ENCODE data around the gene CACNB2. TPM values are rescaled to one million over a fixed set of nuclear protein-coding genes. Genes with fewer than 3 reads are reported as not detected.

CACNB2 gene
- polyA plus RNA-seq, 1 of the 3 experiments (the other 2 are of a cell fraction) = 0.74 TPM

DNA sequence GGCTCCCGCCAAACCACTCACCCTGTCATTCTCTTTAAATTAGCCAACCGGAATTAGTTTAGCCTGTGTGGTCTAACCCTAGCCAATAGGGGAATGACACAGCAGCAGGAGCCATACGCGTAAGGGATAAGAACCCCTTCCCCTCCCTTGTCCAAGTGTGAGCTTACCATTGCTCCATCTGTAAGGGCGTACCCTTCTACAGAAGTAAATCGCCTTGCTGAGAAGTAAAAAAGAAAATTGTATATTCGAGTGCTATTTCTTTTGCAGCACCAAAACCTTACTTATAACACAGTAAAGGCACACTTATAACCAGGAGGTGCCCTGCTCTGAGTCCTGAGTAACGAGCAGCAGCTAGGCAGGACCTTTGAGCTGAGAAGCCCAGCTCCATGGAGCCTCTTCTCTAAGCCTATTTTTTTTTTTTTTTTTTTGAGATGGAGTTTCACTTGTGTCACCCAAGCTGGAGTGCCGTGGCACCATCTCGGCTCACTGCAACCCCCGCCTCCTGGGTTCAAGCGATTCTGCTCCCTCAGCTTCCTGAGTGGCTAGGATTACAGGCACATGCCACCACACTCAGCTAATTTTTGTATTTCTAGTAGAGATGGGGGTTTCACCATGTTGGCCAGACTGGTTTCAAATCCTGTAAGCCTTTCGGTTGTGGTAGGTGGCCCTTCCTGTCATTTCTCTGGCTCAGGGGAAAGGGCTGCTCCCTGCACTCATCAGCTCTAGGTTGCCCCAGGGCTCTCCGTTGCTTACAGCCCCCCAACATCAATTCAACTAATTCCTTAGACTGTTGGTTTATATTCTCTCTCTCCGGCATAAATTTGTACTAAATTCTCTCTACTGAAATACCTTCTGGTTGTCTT, 437.8 kb downstream of the CACNB2 start:
- Histone ChIP-seq H3F3A (replicated peaks; ENCODE audit: insufficient read depth) (no peaks in the 10 kb centered on the region), H3K9ac (no peak overlapping the region), H3K79me2 (ENCODE audit: insufficient read depth) (no peaks in the 10 kb centered on the region), H3K4me1 (ENCODE audit: control insufficient read depth in 1 of 2, insufficient read depth in 2 of 2, low read depth in 1 of 2, low read length in 1 of 2) (peaks cover 0 to 5% of the 10 kb centered on the region in 2 experiments; a peak in 1 of 4 replicates), H3K4me3 (ENCODE audit: low read depth in 2 of 2, low read length in 1 of 2) (no peak overlapping the region), H3K4me2 (no peak overlapping the region), H3K9me2 (no peaks in the 10 kb centered on the region), H3K36me3 (replicated peaks in 1 of 2; ENCODE audit: control insufficient read depth in 1 of 2, insufficient read depth in 2 of 2, low read length in 1 of 2) (peaks cover 7 to 9% of the 10 kb centered on the region in 2 experiments), H4K20me1 (ENCODE audit: insufficient read depth) (no peaks in the 10 kb centered on the region), H3K9me3 (no peaks in the 10 kb centered on the region), H3K27ac (ENCODE audit: low read depth in 2 of 2, low read length in 1 of 2) (no peak overlapping the region), H2AFZ (ENCODE audit: low read depth) (no peak overlapping the region), H3K27me3 (ENCODE audit: insufficient read depth) (no peaks in the 10 kb centered on the region)
- WGBS (ENCODE audit: low lambda C conversion rate) = 96% methylated on average over 15 of the region's 15 CpGs
- no peak for TF ChIP-seq RFX5 (IDR thresholded peaks at IDR 0.05; ENCODE audit: low read length)
- no peak for TF ChIP-seq EZH2phosphoT487 (IDR thresholded peaks at IDR 0.05; ENCODE audit: borderline replicate concordance, low read depth)
- TF ChIP-seq, protein P1, sequence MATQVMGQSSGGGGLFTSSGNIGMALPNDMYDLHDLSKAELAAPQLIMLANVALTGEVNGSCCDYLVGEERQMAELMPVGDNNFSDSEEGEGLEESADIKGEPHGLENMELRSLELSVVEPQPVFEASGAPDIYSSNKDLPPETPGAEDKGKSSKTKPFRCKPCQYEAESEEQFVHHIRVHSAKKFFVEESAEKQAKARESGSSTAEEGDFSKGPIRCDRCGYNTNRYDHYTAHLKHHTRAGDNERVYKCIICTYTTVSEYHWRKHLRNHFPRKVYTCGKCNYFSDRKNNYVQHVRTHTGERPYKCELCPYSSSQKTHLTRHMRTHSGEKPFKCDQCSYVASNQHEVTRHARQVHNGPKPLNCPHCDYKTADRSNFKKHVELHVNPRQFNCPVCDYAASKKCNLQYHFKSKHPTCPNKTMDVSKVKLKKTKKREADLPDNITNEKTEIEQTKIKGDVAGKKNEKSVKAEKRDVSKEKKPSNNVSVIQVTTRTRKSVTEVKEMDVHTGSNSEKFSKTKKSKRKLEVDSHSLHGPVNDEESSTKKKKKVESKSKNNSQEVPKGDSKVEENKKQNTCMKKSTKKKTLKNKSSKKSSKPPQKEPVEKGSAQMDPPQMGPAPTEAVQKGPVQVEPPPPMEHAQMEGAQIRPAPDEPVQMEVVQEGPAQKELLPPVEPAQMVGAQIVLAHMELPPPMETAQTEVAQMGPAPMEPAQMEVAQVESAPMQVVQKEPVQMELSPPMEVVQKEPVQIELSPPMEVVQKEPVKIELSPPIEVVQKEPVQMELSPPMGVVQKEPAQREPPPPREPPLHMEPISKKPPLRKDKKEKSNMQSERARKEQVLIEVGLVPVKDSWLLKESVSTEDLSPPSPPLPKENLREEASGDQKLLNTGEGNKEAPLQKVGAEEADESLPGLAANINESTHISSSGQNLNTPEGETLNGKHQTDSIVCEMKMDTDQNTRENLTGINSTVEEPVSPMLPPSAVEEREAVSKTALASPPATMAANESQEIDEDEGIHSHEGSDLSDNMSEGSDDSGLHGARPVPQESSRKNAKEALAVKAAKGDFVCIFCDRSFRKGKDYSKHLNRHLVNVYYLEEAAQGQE (IDR thresholded peaks at IDR 0.05; ENCODE audit: low read depth, low read length) = no peak
- TF ChIP-seq GABPA (IDR thresholded peaks at IDR 0.05; ENCODE audit: low read depth) = no peak
- TF ChIP-seq FOXM1 (IDR thresholded peaks at IDR 0.05; ENCODE audit: low read depth) = no peak
- TF ChIP-seq, protein P2, sequence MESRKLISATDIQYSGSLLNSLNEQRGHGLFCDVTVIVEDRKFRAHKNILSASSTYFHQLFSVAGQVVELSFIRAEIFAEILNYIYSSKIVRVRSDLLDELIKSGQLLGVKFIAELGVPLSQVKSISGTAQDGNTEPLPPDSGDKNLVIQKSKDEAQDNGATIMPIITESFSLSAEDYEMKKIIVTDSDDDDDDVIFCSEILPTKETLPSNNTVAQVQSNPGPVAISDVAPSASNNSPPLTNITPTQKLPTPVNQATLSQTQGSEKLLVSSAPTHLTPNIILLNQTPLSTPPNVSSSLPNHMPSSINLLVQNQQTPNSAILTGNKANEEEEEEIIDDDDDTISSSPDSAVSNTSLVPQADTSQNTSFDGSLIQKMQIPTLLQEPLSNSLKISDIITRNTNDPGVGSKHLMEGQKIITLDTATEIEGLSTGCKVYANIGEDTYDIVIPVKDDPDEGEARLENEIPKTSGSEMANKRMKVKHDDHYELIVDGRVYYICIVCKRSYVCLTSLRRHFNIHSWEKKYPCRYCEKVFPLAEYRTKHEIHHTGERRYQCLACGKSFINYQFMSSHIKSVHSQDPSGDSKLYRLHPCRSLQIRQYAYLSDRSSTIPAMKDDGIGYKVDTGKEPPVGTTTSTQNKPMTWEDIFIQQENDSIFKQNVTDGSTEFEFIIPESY (IDR thresholded peaks at IDR 0.05; ENCODE audit: borderline replicate concordance, low read depth) = no peak
- no peak for TF ChIP-seq TEAD4 (IDR thresholded peaks at IDR 0.05; ENCODE audit: borderline replicate concordance, insufficient read depth)
- TF ChIP-seq RAD21 (IDR thresholded peaks at IDR 0.05; ENCODE audit: low read length) = no peak
- TF ChIP-seq POLR2AphosphoS5 (IDR thresholded peaks at IDR 0.05; ENCODE audit: low read depth, low read length) = no peak
- TF ChIP-seq JUND (IDR thresholded peaks at IDR 0.05) = no peak
- no peak for TF ChIP-seq MEF2A (IDR thresholded peaks at IDR 0.05; ENCODE audit: borderline replicate concordance, low read depth)
- TF ChIP-seq, protein P3, sequence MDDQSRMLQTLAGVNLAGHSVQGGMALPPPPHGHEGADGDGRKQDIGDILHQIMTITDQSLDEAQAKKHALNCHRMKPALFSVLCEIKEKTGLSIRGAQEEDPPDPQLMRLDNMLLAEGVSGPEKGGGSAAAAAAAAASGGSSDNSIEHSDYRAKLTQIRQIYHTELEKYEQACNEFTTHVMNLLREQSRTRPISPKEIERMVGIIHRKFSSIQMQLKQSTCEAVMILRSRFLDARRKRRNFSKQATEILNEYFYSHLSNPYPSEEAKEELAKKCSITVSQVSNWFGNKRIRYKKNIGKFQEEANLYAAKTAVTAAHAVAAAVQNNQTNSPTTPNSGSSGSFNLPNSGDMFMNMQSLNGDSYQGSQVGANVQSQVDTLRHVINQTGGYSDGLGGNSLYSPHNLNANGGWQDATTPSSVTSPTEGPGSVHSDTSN (IDR thresholded peaks at IDR 0.05) = no peak
- TF ChIP-seq, protein P4, sequence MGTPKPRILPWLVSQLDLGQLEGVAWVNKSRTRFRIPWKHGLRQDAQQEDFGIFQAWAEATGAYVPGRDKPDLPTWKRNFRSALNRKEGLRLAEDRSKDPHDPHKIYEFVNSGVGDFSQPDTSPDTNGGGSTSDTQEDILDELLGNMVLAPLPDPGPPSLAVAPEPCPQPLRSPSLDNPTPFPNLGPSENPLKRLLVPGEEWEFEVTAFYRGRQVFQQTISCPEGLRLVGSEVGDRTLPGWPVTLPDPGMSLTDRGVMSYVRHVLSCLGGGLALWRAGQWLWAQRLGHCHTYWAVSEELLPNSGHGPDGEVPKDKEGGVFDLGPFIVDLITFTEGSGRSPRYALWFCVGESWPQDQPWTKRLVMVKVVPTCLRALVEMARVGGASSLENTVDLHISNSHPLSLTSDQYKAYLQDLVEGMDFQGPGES (IDR thresholded peaks at IDR 0.05; ENCODE audit: low read depth, low read length) = no peak
- TF ChIP-seq SMC3 (IDR thresholded peaks at IDR 0.05; ENCODE audit: low read depth, low read length) = no peak
- TF ChIP-seq ELF1 (IDR thresholded peaks at IDR 0.05) = no peak
- no peak for TF ChIP-seq FOSL2 (IDR thresholded peaks at IDR 0.05; ENCODE audit: borderline replicate concordance, low read depth)
- TF ChIP-seq GATA2 (CRISPR knock-in tag; IDR thresholded peaks at IDR 0.05) = no peak
- TF ChIP-seq CHD2 (IDR thresholded peaks at IDR 0.05; ENCODE audit: low read length, partially characterized antibody) = no peak
- no peak for TF ChIP-seq RCOR1 (IDR thresholded peaks at IDR 0.05; ENCODE audit: low read length)
- no peak for DNase-seq
- ChIA-PET CTCF (no interaction called here), POLR2A (interaction anchor here (0.6 kb wide), 1 partner anchor 344 kb away, joined by 3 read pairs; no protein-coding TSS in a partner anchor)
